Stimulated activated CD4-positive, alpha-beta T cell treated with anti-CD3 and anti-CD28 coated beads, Interleukin-2, amount 100 ng/mL, for 48 hours (primary cell): ENCODE data around the gene STOX2.
"Not testable (repeated sequence)": the region's sequence is repeated elsewhere in the genome, so short reads cannot be mapped to it uniquely, and the experiment has no call there.

Experiments used
- DNase-seq, 2 donors: peaks; one replicate each; pipeline ENCODE4 v3.0.0-alpha.2; 2020

Gene STOX2

GRCh38 chr4:184028561-184029374 is 123.7 kb downstream of the STOX2 start:
- DNase-seq: peak in 1 of 2 donors; percentile 6

DNA sequence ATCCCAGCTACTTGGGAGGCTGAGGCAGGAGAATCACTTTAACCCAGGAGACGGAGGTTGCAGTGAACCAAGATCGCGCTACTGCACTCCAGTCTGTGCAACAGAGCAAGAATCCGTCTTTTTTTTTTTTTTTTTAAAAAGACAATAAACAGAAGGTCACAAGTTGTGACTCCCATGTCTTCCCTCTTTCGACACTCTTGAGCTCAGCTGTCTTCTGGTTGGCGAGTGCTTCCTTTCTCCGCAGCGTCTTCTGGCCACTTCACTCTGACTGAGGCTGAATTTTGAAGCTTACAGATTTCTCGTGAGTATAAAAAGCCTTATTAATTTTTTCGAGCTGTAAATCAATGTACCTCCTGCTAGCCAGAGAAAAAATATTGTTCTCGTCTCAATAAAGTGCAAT is 124.9 kb downstream of the STOX2 start:
- DNase-seq: no peak

GRCh38 chr4:184030764-184031163 is 125.7 kb downstream of the STOX2 start:
- DNase-seq: no peak

- no peak for DNase-seq
These were observed 127.0 kb downstream of the STOX2 start for GRCh38 chr4:184032091-184032490.

- DNase-seq: peak in 1 of 2 donors; percentile 13
These were observed 134.9 kb downstream of the STOX2 start for GRCh38 chr4:184039963-184040383.

DNA sequence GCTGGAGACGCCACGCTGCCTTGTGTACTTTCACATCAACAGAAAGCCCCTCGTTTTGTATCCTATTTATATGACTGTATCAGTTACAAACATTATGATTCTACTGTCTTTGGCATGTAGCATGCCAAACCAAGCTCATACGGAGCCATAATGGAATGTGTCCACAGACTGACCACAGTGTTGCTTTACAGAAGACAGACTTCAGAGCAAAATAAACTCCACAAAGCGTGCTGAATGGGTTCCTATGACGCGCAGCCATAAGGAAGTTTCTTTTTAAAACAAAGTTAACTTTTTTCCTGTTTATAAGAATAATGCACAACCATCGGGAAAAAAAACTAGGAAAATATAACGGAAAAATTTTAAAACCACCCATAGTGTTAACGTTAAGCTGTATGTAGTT is 136.0 kb downstream of the STOX2 start:
- DNase-seq: no peak

GRCh38 chr4:184046148-184046547 is 141.0 kb downstream of the STOX2 start:
- no peak for DNase-seq

DNA sequence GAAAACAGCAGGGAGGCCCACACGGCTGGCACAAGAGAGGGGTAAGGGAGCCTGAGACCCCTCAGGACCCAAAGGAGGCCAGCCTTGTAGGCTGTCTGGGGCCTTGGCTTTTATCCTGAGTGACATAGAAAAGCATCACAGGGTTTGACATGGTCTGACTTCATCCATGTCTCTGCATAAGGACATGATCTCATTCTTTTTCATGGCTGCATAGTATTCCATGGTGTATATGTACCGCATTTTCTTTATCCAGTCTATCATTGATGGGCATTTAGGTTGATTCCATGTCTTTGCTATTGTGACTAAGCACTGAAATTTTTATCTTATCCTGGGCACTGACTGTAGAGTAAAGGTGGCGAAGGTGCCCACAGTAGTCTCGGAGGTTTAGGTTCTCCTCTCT is 146.2 kb downstream of the STOX2 start:
- DNase-seq: not testable (repeated sequence)

DNA sequence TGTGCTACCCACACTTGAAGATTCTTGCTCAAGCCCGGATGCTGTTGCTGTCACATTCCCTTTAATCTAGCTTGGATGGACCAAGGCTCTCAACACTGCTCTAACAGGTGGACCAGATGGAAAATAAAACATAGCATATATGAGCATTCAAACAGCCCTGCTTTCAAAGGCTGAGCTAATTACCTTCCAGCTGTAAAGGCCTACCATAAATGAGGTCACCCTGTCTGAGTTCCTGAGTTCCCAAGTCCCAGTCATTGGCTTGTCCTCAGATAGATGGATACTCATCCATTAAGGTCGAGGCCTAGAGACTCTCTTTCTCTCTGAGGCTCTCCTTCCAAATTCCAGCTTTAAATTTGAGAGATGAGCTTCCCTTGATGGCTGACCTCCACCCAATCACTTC is 147.5 kb downstream of the STOX2 start:
- DNase-seq: no peak

- DNase-seq: no peak
These were observed 148.3 kb downstream of the STOX2 start for GRCh38 chr4:184053434-184053833.

DNA sequence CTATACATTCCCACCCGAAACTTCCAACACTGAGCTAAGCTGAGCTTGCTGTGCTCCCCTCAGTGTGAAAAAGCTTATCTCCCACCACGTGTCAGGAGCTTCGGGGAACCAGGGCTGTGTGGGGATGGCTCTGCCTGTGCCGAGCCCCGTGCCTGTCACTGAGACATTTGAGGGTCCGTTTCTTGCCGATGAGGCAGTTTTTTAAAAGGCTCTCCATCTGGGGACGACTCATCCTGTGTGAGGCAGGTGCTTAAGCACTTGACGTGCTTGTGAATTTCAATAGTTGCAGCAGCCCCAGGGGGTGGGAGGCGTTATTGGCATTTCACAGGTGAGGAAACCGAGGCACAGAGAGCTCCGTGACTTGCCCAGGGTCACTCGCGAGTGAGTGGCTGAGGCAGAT is 151.8 kb downstream of the STOX2 start:
- no peak for DNase-seq

DNA sequence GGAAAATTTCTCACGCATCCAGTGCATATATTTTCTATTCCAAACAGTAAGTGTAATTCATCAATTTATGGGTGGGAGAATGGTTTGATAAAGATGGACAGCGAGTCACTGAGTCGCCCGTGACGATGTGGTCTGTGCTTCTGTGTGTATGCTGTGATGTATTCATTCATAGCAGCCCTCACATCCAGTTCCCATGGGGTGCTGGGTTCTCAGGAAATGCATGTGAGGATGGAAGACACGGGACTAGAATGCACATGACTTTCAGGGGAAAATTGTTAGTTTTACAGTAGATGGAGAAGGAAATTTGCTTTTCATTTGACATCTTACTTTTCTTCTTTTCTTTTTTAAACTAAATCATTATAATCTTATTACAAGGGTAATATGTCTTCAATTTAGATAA is 152.9 kb downstream of the STOX2 start:
- DNase-seq: no peak

- no peak for DNase-seq
These were observed 154.0 kb downstream of the STOX2 start for GRCh38 chr4:184059099-184059498.

DNA sequence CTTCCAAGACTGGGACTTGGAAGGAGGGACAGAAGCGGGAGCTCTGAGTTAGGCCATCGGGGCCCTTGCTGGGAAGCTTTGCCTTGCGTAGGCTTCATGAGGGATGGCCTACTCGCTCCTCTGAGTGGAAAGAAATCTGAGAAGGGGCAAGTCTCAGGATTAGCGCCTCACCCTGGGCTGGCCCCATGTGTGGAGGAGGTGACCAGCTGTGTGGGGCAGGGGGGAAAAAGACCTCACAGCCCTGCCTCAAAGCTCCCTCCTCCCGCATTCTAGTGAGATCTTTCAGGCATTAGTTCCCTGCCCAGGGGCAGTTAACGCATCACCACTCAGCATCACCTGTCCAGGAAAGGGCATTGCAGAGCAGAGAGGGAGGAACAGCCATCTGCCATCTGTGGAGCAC is 156.5 kb downstream of the STOX2 start:
- DNase-seq: no peak

GRCh38 chr4:184062769-184063168 is 157.7 kb downstream of the STOX2 start:
- no peak for DNase-seq

DNA sequence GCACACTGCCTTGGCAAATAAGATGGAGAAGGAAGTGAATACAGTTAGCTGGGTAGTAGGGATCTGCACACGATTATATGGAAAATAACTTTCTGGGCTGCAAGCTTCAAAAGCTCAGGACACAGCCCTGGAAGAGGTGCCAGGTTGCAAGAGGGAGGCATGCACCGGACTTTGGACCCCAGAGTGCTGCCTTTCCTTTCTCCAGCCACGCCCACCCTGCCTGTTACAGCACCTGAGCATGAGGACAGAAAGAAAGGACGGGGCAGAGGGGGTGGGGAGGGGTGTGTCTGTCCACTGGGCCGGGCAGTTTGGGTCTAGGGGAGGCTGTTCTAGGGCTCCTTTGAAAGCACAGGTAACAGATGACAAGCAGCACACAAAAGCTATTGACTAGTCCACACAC is 159.8 kb downstream of the STOX2 start:
- no peak for DNase-seq

GRCh38 chr4:184066584-184067300 is 161.6 kb downstream of the STOX2 start:
- no peak for DNase-seq

- DNase-seq: no peak
These were observed 162.9 kb downstream of the STOX2 start for GRCh38 chr4:184067931-184068554.
